ENCODE data around the gene NAB1.

DNA sequence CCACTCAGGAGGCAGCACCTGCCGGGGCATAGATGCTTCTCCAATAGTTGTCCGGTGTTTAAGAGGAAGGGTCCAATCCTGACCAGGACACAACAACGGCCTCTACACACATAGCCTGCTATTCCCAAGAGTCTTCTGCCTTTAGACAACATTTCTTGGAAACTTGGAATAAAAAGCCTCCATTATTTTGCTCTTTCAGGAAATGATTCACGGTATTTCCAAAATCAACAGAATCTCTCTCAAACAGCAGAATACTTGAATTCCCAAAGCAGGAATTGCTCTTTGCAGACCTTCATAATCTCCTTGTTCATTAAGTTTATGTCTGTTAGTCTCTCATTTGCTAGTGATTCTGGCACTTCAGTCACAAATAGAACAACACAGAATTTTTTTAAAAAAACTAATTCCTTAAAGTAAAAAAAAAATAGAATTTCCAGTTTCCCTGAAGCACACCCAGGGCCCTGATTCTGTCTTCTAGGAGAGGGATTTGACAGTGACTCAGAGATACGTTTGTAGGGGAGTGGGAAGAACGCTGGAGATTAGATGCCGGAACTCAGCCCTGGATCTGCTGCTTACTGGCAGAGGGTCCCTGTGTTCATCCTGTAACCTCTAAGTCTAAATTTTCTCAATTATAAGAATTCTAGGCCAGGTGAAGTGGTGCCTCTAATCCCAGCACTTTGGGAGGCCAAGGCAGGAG lies 74.7 kb downstream of the NAB1 start:
- no peak for TF ChIP-seq POLR2A (IDR thresholded peaks at IDR 0.05)
- TF ChIP-seq, protein P1, sequence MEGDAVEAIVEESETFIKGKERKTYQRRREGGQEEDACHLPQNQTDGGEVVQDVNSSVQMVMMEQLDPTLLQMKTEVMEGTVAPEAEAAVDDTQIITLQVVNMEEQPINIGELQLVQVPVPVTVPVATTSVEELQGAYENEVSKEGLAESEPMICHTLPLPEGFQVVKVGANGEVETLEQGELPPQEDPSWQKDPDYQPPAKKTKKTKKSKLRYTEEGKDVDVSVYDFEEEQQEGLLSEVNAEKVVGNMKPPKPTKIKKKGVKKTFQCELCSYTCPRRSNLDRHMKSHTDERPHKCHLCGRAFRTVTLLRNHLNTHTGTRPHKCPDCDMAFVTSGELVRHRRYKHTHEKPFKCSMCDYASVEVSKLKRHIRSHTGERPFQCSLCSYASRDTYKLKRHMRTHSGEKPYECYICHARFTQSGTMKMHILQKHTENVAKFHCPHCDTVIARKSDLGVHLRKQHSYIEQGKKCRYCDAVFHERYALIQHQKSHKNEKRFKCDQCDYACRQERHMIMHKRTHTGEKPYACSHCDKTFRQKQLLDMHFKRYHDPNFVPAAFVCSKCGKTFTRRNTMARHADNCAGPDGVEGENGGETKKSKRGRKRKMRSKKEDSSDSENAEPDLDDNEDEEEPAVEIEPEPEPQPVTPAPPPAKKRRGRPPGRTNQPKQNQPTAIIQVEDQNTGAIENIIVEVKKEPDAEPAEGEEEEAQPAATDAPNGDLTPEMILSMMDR (IDR thresholded peaks at IDR 0.05) = no peak

Measured in right lobe of liver (tissue), 4 donors.